HTR-8/SVneo (cell line): ENCODE measurements around the gene PDE4B.
"Not testable (repeated sequence)": the region's sequence is repeated elsewhere in the genome, so short reads cannot be mapped to it uniquely, and the experiment has no call there.

ENCODE experiments used
- DNase-seq: peaks from one replicate; pipeline ENCODE4 v3.0.0; 2011; ENCODE audit warnings: low spot score, mixed read lengths; ENCODE audit not compliant: insufficient read length
- FAIRE-seq: peaks from 2 replicates; lab custom pipeline; 2011; peaks lifted over from hg19 to GRCh38; lab: Jason Lieb, UNC

Gene PDE4B

DNA sequence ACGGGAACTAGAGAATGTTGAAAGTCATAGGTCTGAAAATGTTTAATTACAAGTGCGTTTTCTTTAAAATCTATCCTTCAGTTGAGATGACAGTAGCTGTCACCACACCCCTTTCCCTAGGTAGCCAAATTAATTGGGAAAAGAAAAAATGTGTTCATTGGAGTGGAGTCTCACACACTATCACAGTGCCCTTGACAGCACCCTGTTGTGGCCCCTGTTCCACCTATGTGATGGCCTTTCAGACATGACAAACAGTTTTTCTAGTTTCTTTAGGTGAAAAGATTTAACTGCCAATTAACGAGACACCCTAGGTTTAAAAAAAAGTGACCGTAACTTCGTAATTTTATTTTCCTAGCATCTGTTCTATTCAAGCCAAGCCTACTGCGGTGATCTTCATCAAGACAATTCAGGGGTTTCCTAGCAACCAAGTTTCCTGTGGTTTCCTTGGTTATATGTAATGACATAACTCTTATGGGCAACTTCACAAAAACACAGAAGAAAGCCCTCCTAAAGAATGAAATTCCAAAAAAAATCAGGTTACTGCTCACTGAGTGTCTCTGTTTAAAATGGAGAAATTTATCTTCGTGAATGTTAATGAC is 298.3 kb downstream of the PDE4B start:
- no peak for DNase-seq
- no peak for FAIRE-seq

DNA sequence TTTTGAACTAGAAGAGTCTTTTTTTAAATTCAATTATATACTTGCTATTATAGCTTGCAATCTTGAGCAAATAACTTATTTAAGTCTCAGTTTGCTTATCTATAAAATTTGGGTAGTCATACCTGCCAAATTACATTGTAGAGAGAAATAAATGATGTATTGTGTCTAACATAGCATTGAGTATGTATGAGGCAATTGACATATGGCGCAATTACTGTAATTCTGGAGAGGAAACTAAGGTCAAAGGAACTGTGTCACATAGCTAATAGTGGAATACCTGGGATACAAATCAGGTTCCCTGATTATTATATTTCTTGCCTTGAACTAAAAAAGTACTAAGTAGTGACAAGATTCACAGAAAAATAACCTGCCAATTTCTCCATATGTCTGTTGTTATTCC is 302.5 kb downstream of the PDE4B start:
- DNase-seq (no peak), FAIRE-seq (no peak)

GRCh38 chr1:66100959-66101358 is 308.3 kb downstream of the PDE4B start:
- DNase-seq, FAIRE-seq: not testable (repeated sequence)

DNA sequence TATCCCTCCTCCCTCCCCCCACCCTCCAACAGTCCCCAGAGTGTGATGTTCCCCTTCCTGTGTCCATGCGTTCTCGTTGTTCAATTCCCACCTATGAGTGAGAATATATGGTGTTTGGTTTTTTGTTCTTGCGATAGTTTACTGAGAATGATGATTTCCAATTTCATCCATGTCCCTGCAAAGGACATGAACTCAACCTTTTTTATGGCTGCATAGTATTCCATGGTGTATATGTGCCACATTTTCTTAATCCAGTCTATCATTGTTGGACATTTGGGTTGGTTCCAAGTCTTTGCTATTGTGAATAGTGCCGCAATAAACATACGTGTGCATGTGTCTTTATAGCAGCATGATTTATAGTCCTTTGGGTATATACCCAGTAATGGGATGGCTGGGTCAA is 311.4 kb downstream of the PDE4B start:
- not testable (repeated sequence) for FAIRE-seq, DNase-seq

DNA sequence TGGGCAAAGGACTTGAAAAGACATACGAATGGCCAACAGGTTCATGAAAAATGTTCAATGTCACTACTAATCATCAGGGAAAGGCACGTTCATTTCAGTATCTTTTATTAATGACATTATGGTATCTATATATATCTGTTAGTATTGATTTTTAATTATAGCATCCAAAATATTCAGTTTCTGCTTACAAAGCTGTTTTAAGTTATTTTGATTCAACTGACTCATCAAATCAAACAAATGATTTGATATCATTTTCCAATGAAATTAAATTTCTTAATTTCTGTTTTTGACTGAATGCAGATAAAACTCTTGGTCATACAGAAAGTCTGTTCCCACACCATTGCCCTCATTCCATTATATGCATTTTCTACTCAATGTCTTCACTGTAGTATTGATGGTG is 315.9 kb downstream of the PDE4B start:
- no peak for DNase-seq
- FAIRE-seq = no peak

DNA sequence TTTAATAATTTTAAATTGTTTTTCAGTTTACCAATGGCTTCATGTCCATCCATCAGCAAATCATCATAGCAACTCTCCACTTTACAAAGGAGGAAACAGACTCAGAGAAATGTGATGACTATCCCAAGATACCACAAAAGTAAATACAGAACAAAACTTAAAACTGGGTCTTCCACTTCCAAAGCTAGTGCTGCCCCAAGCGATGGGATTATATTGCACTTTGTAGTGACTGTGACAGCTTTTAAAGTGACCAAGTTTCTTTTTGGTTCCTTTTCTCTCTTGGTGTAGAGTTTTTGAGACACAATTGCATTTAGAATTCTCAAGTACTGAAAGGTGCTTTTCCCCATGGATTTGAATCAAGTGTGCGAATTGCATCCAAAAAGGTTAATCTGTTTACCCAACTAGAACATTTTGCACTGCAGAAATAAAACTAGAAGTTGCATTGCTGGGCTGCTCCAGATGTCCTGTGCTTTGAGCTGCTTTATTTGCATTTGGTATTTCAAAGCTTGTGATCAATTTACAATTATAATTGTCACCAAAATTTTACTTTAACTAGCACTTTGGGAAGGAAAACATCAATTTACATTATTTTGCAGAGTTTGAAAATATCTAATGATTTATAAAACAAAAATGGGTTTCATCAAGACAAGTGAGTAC is 320.2 kb downstream of the PDE4B start:
- DNase-seq (no peak), FAIRE-seq (no peak)

- no peak for FAIRE-seq
- no peak for DNase-seq
These were observed 326.5 kb downstream of the PDE4B start for GRCh38 chr1:66119148-66119547.

DNA sequence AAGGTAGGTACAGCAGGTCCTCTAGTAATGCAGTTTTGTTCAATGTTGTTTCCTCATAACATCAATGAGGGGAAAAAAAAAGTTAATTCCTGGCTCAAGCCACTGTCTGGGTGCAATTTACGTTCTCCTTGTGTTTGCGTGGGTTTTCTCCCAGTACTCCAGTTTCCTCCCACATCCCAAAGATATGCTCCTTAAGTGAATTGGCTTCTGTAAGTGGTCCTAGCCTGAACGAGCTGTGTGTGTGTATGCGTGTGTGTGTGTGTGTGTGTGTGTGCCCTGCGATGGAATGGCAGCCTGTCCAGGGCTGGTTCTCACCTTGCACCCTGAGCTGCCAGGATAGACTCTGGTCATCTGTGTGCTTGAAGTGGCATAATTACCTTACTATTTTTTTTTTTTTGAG is 332.0 kb downstream of the PDE4B start:
- DNase-seq = no peak
- FAIRE-seq = no peak

- not testable (repeated sequence) for DNase-seq, FAIRE-seq
These were observed 335.9 kb downstream of the PDE4B start for GRCh38 chr1:66128641-66129040.

DNA sequence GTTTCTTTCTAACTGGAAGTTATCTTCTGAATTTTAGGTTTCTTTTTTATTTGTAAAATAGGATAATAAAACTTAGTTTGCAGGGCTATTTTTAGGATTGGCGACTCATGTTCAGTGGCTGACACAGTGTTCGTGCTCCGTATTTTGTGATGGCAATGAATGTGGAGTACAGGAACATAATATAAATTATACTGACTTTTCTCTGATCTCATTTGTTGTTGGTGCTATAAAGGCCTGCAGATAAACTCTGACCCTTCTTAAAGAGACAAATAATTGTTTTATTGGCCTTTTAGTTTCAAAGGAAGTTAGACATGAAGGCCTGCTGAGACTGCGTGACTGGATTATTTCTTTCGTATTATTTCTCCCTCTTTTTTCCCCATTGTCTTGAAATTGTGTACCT is 339.6 kb downstream of the PDE4B start:
- FAIRE-seq (no peak), DNase-seq (no peak)

DNA sequence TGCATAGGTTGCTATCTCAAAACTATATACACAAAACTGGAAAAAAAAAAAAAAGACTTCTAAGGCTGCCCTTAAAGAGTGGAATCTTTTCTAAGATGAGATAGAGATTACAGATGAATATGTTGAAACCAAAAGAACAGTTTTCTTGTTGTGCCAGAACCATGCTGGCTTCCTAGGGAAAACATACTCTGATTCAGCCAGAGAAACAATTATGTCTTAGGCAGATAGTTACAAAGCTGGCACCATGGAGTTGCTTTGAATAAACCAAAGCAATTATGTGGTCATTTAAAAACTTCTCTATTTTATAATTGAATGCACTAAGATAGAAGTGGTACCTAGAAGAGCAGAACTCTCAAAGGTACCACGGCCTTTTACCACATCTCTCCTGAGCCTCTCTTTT is 341.3 kb downstream of the PDE4B start:
- no peak for FAIRE-seq

GRCh38 chr1:66135161-66135560 is 342.5 kb downstream of the PDE4B start:
- FAIRE-seq (no peak), DNase-seq (no peak)

More for the DNA sequence above, 341.3 kb downstream of the PDE4B start:
- no peak for DNase-seq

DNA sequence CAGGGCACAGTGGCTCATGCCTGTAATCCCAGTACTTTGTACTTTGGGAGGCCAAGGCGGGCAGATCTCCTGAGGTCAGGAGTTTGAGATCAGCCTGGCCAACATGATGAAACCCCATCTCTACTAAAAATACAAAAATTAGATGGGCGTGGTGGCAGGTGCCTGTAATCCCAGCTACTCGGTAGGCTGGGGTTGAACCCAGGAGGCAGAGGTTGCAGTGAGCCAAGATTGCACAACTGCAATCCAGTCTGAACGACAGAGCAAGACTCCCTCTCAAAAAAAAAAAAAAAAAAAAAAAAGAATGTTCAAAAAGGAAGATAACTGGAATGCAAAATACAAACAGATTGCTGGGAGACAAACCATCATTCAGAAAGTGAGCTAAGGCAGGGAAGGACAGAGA is 343.7 kb downstream of the PDE4B start:
- DNase-seq, FAIRE-seq: not testable (repeated sequence)

DNA sequence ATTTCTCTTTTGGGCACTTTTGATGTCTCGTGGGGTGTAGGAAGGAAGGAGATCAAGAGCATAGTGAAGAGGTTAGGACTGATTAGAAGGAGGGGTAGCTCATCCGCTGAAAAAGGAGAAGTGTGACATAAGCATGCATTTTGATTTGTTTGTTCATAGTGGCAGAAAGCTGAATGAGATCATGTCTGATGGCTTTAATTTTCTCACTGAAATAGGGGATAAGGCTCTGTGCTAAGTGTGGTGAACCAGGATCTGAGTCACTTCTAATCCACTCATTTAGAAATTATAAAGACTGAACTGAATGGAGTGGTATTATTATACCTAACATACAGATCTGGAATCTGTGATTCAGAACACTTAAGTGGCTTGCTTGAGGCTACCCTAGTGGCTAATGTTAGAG is 344.5 kb downstream of the PDE4B start:
- no peak for DNase-seq

GRCh38 chr1:66138613-66139012 is 345.9 kb downstream of the PDE4B start:
- FAIRE-seq (no peak), DNase-seq (no peak)

More for the DNA sequence above, 344.5 kb downstream of the PDE4B start:
- FAIRE-seq = no peak

DNA sequence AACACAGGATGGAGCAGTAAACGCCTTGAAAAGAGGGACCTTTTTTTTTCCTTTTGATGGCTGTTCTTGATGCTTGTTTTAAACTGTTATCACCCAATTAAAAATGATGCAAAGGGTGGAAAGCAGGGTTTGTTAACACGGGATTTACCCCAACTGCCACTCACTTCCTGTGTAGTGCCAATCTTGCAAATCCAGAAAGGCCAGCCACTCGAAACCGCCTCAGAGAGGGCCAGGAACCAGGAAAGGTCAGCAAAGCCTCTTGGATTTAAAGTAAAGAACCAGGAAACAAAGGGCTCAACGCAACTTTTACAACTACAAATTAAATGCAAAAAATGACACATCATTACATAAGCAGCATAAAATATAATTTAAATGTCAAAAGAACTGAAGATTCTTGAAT is 347.4 kb downstream of the PDE4B start:
- DNase-seq (no peak), FAIRE-seq (no peak)

- FAIRE-seq (no peak), DNase-seq (no peak)
These were observed 351.0 kb downstream of the PDE4B start for GRCh38 chr1:66143651-66144050.

DNA sequence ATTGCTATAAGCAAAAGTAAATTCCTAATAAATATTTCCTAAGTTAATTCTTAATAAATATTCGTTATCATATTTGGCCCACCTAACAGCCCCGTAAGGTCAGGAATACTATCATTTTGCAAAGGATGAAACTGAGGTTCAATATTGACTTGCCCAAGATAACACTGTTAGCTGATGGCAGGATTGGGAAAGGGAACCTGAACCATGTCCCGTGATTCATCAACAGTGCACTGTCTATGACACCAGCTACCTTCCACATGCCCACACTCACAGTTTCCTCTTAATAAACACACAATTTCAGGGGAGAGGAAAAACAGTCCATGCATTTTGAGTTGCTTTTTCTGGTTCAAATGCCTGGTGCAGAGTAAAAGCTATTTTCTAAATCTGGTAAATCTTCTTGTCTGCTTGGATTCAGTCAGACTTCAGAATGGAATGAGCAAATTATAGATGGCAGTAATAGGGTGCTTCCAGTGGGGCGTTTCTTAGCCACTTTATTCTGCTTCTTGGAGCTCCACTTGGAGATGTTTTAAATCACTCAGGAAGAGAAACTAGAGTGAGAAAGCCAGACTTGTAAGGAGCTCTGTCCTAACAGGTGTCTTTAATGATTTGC is 354.6 kb downstream of the PDE4B start:
- FAIRE-seq (no peak), DNase-seq (no peak)

DNA sequence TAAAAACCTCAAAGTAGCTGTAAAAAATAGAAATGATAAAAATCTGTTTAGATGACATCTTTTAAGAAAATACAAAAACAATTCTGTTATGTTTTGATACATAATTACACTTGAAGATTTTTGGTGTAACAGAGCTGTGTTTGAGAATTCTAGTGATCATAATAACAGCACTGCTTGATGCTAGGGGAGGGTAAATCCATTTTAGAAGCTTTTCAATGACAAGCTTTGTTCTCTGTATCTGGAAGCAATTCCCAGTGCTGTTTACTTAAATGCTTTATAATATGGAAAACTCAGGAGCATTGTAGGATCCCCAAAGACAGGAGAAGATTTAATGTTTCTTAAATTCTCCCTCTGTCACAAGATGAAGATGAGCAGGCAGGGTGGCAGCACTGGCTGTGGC is 359.3 kb downstream of the PDE4B start:
- DNase-seq = no peak
- no peak for FAIRE-seq

GRCh38 chr1:66154394-66154793 is 361.7 kb downstream of the PDE4B start:
- DNase-seq = no peak
- no peak for FAIRE-seq

DNA sequence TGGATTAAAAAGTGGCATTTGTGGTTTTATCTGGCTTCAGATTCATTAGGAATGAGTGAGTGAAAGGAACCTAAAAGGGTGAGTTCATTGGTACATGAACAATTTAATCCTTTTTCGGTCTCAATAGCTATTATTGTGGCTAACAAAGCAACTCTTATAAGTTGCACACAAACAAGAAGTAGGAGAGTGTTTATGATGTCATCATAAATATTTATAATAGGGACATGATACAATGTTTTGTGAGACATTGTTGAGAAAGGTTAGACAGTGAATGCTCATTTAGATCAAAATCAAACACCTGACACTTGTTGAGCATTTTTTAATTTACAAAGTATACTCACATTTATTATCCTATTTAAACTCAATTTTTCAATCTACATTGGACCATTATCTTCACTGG is 363.4 kb downstream of the PDE4B start:
- no peak for DNase-seq
- no peak for FAIRE-seq

DNA sequence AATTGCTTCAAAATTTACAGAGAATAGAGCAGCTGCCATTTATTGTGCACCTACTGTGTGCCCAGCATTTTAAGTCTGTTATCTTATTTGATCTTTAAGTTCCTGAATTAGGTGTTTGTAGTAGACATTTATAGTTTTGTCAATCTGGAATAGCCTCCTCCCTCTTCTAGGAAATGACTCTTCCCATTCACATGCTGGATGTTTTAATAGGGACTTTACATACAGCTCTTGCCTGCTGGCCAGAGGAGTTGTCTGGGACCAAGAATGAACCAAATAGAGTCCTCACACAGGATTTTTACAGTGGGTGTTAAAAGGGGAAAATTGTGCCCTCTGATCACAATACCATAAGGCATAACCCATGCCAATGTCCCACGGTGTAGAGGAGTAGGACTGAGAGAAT is 367.1 kb downstream of the PDE4B start:
- DNase-seq (no peak), FAIRE-seq (no peak)
